H1 (cell line): ENCODE data around the gene UBE3C. TPM values are rescaled to one million over a fixed set of nuclear protein-coding genes. Genes with fewer than 3 reads are reported as not detected.

Experiments
- polyA plus RNA-seq, 7 experiments: library from polyadenylated mRNA; depleted of rRNA in 3 of 7; stranded (reverse) in 5 of 7; unstranded in 2 of 7; fragments of >200 nt in 5 of 7; fragments of 200-250 nt in 2 of 7; gene quantifications; 1 replicate in 5 of 7; 2 replicates in 1 of 7; 4 replicates in 1 of 7; pipeline versions ENCODE4 v1.2.1 to v1.2.3, GENCODE V29; 2011 to 2013; ENCODE audit warnings: missing spikeins in 2 of 7, mixed read lengths in 2 of 7
- total RNA-seq: library from RNA; stranded (reverse); fragmentation: NEBNext Ultra II Directional; extraction: Animal tissue kit (Norgen Biotek cat#: 25700); gene quantifications from 2 replicates; pipeline ENCODE4 v1.2.1, GENCODE V29; 2021
- TF ChIP-seq, protein P1 (sequence below), 3 experiments: IDR thresholded peaks; 1 replicate in 2 of 3; 2 replicates in 1 of 3; pipeline versions ENCODE4 v1.5.1 to v1.6.1; 2011; ENCODE audit warnings: low read length in 3 of 3, mild to moderate bottlenecking in 3 of 3, inconsistent platforms in 2 of 3, low read depth in 1 of 3, moderate library complexity in 1 of 3; ENCODE audit not compliant: insufficient read depth in 1 of 3; ENCODE audit errors: control extremely low read depth in 1 of 3

Gene UBE3C
- total and polyA plus RNA-seq, 2 of the 8 experiments (the other 6 are each of a cell fraction or from before 2014, with no cell fraction given) = 32.0 to 54.1 TPM

DNA sequence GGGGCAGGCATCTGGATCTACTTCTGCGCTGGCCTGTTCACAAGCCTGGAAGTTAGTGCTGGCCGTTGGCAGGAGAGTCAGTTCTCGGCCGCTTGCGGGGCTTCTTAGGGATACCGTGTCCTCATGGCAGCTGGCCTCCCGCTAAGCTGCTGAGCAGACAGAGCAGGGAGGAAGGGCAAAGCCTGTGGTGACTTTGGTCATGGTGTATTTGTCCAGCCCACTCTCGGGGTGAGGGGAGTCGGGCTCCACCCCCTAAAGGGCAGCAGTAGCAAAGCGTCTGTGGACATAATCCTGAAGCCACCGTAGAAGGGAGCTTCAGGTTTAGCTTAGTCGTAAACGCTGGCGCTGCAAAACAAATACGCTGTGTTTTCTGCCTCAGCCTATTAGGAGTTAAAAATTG is 12.2 kb downstream of the UBE3C start (continued):
- TF ChIP-seq, protein P1, sequence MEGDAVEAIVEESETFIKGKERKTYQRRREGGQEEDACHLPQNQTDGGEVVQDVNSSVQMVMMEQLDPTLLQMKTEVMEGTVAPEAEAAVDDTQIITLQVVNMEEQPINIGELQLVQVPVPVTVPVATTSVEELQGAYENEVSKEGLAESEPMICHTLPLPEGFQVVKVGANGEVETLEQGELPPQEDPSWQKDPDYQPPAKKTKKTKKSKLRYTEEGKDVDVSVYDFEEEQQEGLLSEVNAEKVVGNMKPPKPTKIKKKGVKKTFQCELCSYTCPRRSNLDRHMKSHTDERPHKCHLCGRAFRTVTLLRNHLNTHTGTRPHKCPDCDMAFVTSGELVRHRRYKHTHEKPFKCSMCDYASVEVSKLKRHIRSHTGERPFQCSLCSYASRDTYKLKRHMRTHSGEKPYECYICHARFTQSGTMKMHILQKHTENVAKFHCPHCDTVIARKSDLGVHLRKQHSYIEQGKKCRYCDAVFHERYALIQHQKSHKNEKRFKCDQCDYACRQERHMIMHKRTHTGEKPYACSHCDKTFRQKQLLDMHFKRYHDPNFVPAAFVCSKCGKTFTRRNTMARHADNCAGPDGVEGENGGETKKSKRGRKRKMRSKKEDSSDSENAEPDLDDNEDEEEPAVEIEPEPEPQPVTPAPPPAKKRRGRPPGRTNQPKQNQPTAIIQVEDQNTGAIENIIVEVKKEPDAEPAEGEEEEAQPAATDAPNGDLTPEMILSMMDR (IDR thresholded peaks at IDR 0.05; ENCODE audit: control extremely low read depth in 1 of 3, insufficient read depth in 1 of 3, low read depth in 1 of 3, low read length in 3 of 3) = no peak
